Upper lobe of right lung (tissue), 1 donor: Measurements from ENCODE around the gene DPYD. TPM values are rescaled to one million over a fixed set of nuclear protein-coding genes. Genes with fewer than 3 reads are reported as not detected.

Experiments used
- ATAC-seq: fragments of 200-7000 bp; cut with Tn5 transposase; one replicate; pipeline ENCODE4 v1.9.1; 2020; ENCODE audit warnings: mild to moderate bottlenecking, moderate library complexity
- DNase-seq: peaks from one replicate; pipeline ENCODE4 v3.0.0-alpha.2; 2020
- H3K27ac ChIP-seq: fragments of 200-600 bp; one replicate; pipeline ENCODE4 v1.8.0; 2022
- H3K27me3 ChIP-seq: fragments of 200-600 bp; one replicate; pipeline ENCODE4 v1.8.0; 2022; ENCODE audit warnings: mild to moderate bottlenecking
- H3K36me3 ChIP-seq: fragments of 200-600 bp; one replicate; pipeline ENCODE4 v1.8.0; 2022
- H3K4me1 ChIP-seq: fragments of 200-600 bp; one replicate; pipeline ENCODE4 v1.8.0; 2022
- H3K4me3 ChIP-seq: fragments of 200-600 bp; one replicate; pipeline ENCODE4 v1.8.0; 2022; ENCODE audit warnings: mild to moderate bottlenecking
- H3K9me3 ChIP-seq: fragments of 200-600 bp; one replicate; pipeline ENCODE4 v1.8.0; 2022
- CTCF ChIP-seq: fragments of 200-600 bp; IDR thresholded peaks from one replicate; pipeline ENCODE4 v1.8.0; 2022; ENCODE audit warnings: antibody characterized with exemption
- intact Hi-C: fragments of 100-400 bp; cut with DNase I; formaldehyde crosslinking; loops from one replicate; pipeline ENCODE4 v1.11.0; 2022
- total RNA-seq: library from RNA; stranded (reverse); fragmentation: NEBNext Ultra II Directional; extraction: Animal tissue kit (Norgen Biotek cat#: 25700); gene quantifications from one replicate; pipeline ENCODE4 v1.2.1, GENCODE V29; 2021
- donor health status: DM: no; HTN: yes; CAD: no; lungs with severe emphysema.

The DPYD gene
- total RNA-seq, 1 donor from 2014 or later: 82.7 TPM

DNA sequence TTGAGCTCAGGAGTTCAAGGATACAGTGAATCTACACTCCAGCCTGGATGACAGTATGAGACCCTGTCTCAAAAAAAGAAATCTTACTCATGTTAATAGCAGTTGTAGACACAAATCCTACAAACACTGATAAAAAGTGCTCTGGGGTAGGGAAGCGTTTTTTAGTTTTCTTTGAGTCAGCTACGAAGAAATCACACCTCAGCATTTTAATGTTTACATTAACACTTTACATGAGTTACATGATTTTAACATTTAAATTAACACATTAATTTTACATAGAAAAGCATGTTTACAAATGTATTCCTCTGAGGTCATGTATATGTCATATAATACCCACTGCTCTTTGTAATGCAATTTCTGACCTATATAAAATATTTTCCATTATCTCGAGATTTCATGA, 419.2 kb downstream of the DPYD start:
- peaks cover 7% of the 10 kb centered on the region for H3K36me3 ChIP-seq
- no peak for TF ChIP-seq CTCF
- no peak for DNase-seq
- no peak for ATAC-seq
- intact Hi-C loops: no loop called here
- no peak overlapping the region for H3K4me3 ChIP-seq
- no peak overlapping the region for H3K27ac ChIP-seq
- H3K27me3 ChIP-seq: no peaks in the 10 kb centered on the region
- no peaks in the 10 kb centered on the region for H3K9me3 ChIP-seq
- peaks cover 4% of the 10 kb centered on the region for H3K4me1 ChIP-seq

GRCh38 chr1:97500760-97501159, 420.1 kb downstream of the DPYD start:
- Histone ChIP-seq H3K4me3 (no peak overlapping the region), H3K4me1 (peaks cover 4% of the 10 kb centered on the region), H3K36me3 (peaks cover 7% of the 10 kb centered on the region), H3K27ac (no peak overlapping the region), H3K9me3 (no peaks in the 10 kb centered on the region), H3K27me3 (no peaks in the 10 kb centered on the region)
- no peak for TF ChIP-seq CTCF
- DNase-seq (no peak), ATAC-seq (no peak)
- intact Hi-C loops: no loop called here

GRCh38 chr1:97499667-97500066, 421.2 kb downstream of the DPYD start:
- no peak for TF ChIP-seq CTCF
- Histone ChIP-seq H3K27ac (no peak overlapping the region), H3K4me3 (no peak overlapping the region), H3K27me3 (no peaks in the 10 kb centered on the region), H3K4me1 (peaks cover 4% of the 10 kb centered on the region), H3K9me3 (no peaks in the 10 kb centered on the region), H3K36me3 (peaks cover 4% of the 10 kb centered on the region)
- ATAC-seq: no peak
- DNase-seq: no peak
- intact Hi-C loops: no loop called here

DNA sequence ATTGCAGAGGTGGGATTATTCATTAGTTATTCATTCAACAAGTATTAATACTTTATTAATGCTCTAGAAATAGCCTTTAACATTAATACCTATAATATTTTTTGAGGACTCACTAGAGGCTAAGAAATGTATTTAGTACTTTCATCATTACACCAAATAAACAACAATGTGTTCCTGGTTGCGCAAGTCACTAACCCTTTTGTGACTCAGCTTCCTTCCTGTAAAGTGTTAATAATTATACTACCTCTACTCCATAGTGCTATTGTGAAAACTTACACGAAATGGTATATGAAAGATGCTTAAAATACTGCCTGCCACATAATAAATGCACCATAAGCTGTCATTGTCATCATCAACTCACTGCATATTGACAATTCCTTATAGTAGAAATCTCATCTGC, 431.0 kb downstream of the DPYD start:
- Histone ChIP-seq H3K27me3 (no peaks in the 10 kb centered on the region), H3K9me3 (no peaks in the 10 kb centered on the region), H3K36me3 (no peaks in the 10 kb centered on the region), H3K27ac (no peak overlapping the region), H3K4me1 (peaks cover 4% of the 10 kb centered on the region), H3K4me3 (no peak overlapping the region)
- DNase-seq (no peak), ATAC-seq (no peak)
- intact Hi-C loops: no loop called here
- TF ChIP-seq CTCF: no peak

GRCh38 chr1:97488530-97488929, 432.3 kb downstream of the DPYD start:
- no peaks in the 10 kb centered on the region for H3K36me3 ChIP-seq
- peaks cover 4% of the 10 kb centered on the region for H3K4me1 ChIP-seq
- H3K27me3 ChIP-seq: no peaks in the 10 kb centered on the region
- TF ChIP-seq CTCF: no peak
- ATAC-seq (no peak), DNase-seq (no peak)
- intact Hi-C loops: no loop called here
- H3K27ac ChIP-seq: no peak overlapping the region
- no peak overlapping the region for H3K4me3 ChIP-seq
- H3K9me3 ChIP-seq: no peaks in the 10 kb centered on the region

DNA sequence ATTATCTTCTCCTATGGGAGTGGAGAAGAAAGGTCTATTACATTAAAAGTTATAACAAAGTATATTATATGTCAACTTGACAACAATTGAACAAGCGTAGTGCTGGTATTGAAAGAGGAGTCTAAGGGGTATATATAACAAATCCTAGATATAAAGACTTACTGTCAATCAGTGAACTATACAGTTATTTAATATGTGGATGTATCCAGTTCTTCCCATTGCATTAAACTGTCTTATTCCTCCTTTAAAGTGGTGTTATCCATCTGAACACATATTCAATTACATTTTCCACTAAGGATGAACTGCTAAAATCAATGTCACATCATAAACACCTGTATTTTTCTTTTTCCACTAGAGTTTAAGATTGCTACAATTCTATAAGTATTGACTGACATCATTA, 438.8 kb downstream of the DPYD start:
- DNase-seq: no peak
- intact Hi-C loops: no loop called here
- no peak for TF ChIP-seq CTCF

More for the DNA sequence above, 438.8 kb downstream of the DPYD start:
- Histone ChIP-seq H3K27me3 (no peaks in the 10 kb centered on the region), H3K36me3 (no peaks in the 10 kb centered on the region), H3K4me3 (no peak overlapping the region), H3K9me3 (no peaks in the 10 kb centered on the region), H3K27ac (no peak overlapping the region), H3K4me1 (no peaks in the 10 kb centered on the region)
- no peak for ATAC-seq
